HUDEP-2 (cell line): ENCODE measurements around the gene IRX2.

Experiments used
- DNase-seq, 76 experiments: peaks; one replicate each; lab custom pipeline; 2025; ENCODE audit not compliant: unreplicated experiment in 76 of 76; lab: John Stamatoyannopoulos, UW

Gene IRX2

GRCh38 chr5:2699686-2700085, 51.8 kb downstream of the IRX2 start:
- no peak for DNase-seq

- DNase-seq = no peak
Measured at GRCh38 chr5:2699231-2699630, 52.2 kb downstream of the IRX2 start.

- no peak for DNase-seq
Measured at GRCh38 chr5:2698581-2698980, 52.9 kb downstream of the IRX2 start.

GRCh38 chr5:2697446-2698200, 53.9 kb downstream of the IRX2 start:
- DNase-seq = no peak

GRCh38 chr5:2697041-2697440, 54.4 kb downstream of the IRX2 start:
- DNase-seq = no peak
